ENCODE measurements around the gene TTC7B. TPM values are rescaled to one million over a fixed set of nuclear protein-coding genes. Genes with fewer than 3 reads are reported as not detected.

Gene TTC7B
- total RNA-seq, 1 donor from 2014 or later, result 55.5 TPM

GRCh38 chr14:90620568-90621077, 195.6 kb downstream of the TTC7B start:
- no peak overlapping the region for H3K4me3 ChIP-seq
- intact Hi-C loops (cut with micrococcal nuclease), result no loop called here
- peaks cover 7% of the 10 kb centered on the region for H3K36me3 ChIP-seq
- no peaks in the 10 kb centered on the region for H3K27me3 ChIP-seq (ENCODE audit: low read depth)
- H3K27ac ChIP-seq (replicated peaks), result no peak overlapping the region
- H3K4me1 ChIP-seq, result peaks cover 38% of the 10 kb centered on the region
- no peak for DNase-seq
- H3K9me3 ChIP-seq (replicated peaks), result no peaks in the 10 kb centered on the region
- no peak for TF ChIP-seq CTCF (IDR thresholded peaks at IDR 0.05; ENCODE audit: borderline replicate concordance)

GRCh38 chr14:90619911-90620310, 196.3 kb downstream of the TTC7B start:
- Histone ChIP-seq H3K4me3 (no peak overlapping the region), H3K4me1 (peaks cover 38% of the 10 kb centered on the region), H3K27ac (replicated peaks) (no peak overlapping the region), H3K36me3 (peaks cover 7% of the 10 kb centered on the region), H3K9me3 (replicated peaks) (no peaks in the 10 kb centered on the region), H3K27me3 (ENCODE audit: low read depth) (no peaks in the 10 kb centered on the region)
- DNase-seq, result no peak
- TF ChIP-seq CTCF (IDR thresholded peaks at IDR 0.05; ENCODE audit: borderline replicate concordance), result no peak
- intact Hi-C loops (cut with micrococcal nuclease), result no loop called here

- no peaks in the 10 kb centered on the region for H3K27me3 ChIP-seq (ENCODE audit: low read depth)
- peaks cover 46% of the 10 kb centered on the region for H3K4me1 ChIP-seq
- DNase-seq, result no peak
- no peak for TF ChIP-seq CTCF (IDR thresholded peaks at IDR 0.05; ENCODE audit: borderline replicate concordance)
- no peaks in the 10 kb centered on the region for H3K9me3 ChIP-seq (replicated peaks)
- H3K4me3 ChIP-seq, result no peak overlapping the region
- intact Hi-C loops (cut with micrococcal nuclease), result no loop called here
- peaks cover 7% of the 10 kb centered on the region for H3K36me3 ChIP-seq
- no peak overlapping the region for H3K27ac ChIP-seq (replicated peaks)
Observed at GRCh38 chr14:90617961-90618360, 198.3 kb downstream of the TTC7B start.

GRCh38 chr14:90616881-90617280, 199.3 kb downstream of the TTC7B start:
- TF ChIP-seq CTCF (IDR thresholded peaks at IDR 0.05; ENCODE audit: borderline replicate concordance), result no peak
- Histone ChIP-seq H3K4me1 (peaks cover 57% of the 10 kb centered on the region), H3K27me3 (ENCODE audit: low read depth) (no peaks in the 10 kb centered on the region), H3K4me3 (no peak overlapping the region), H3K9me3 (replicated peaks) (no peaks in the 10 kb centered on the region), H3K36me3 (peaks cover 7% of the 10 kb centered on the region), H3K27ac (replicated peaks) (peak overlapping the region; percentile 59)
- no peak for DNase-seq
- intact Hi-C loops (cut with micrococcal nuclease), result no loop called here

- H3K36me3 ChIP-seq, result peaks cover 7% of the 10 kb centered on the region
- peak overlapping the region; percentile 59 for H3K27ac ChIP-seq (replicated peaks)
- no peak for DNase-seq
- H3K27me3 ChIP-seq (ENCODE audit: low read depth), result no peaks in the 10 kb centered on the region
- no peak for TF ChIP-seq CTCF (IDR thresholded peaks at IDR 0.05; ENCODE audit: borderline replicate concordance)
- H3K4me3 ChIP-seq, result peak overlapping the region; percentile 15
- peaks cover 61% of the 10 kb centered on the region for H3K4me1 ChIP-seq
- intact Hi-C loops (cut with micrococcal nuclease), result no loop called here
- no peaks in the 10 kb centered on the region for H3K9me3 ChIP-seq (replicated peaks)
Observed at GRCh38 chr14:90616313-90616712, 199.9 kb downstream of the TTC7B start.

Measured in left ventricle myocardium inferior (tissue), 1 donor.